CD14-positive monocyte (primary cell): ENCODE data around the gene ZGRF1. TPM values are rescaled to one million over a fixed set of nuclear protein-coding genes. Genes with fewer than 3 reads are reported as not detected.
"Not testable (repeated sequence)": the region's sequence is repeated elsewhere in the genome, so short reads cannot be mapped to it uniquely, and the experiment has no call there.

ENCODE experiments used
- DNase-seq, 3 donors: peaks; one replicate each; pipeline ENCODE4 v3.0.0-alpha.2; 2011 to 2022
- H2AFZ ChIP-seq: 2 replicates; pipeline ENCODE4 v1.6.0; 2012; ENCODE audit warnings: mild to moderate bottlenecking, low read depth, low read length, inconsistent platforms; ENCODE audit not compliant: insufficient read depth, poor library complexity, severe bottlenecking
- H3K27ac ChIP-seq, 2 donors: 1 replicate in 1 of 2; 2 replicates in 1 of 2; pipeline ENCODE4 v1.5.1; 2012 to 2013; ENCODE audit warnings: low read length in 2 of 2, control low read depth in 1 of 2, inconsistent platforms in 1 of 2, low read depth in 1 of 2, mild to moderate bottlenecking in 1 of 2
- H3K27me3 ChIP-seq, 2 donors: one replicate each; pipeline versions ENCODE4 v1.6.0 to v1.6.1; 2011 to 2013; ENCODE audit warnings: low read length in 2 of 2; ENCODE audit not compliant: control insufficient read depth in 2 of 2, insufficient read depth in 2 of 2
- H3K36me3 ChIP-seq, 2 donors: replicated peaks in 1 of 2; 1 replicate in 1 of 2; 2 replicates in 1 of 2; pipeline versions ENCODE4 v1.5.1 to v1.6.1; 2012 to 2013; ENCODE audit warnings: low read length in 2 of 2, control low read depth in 1 of 2, inconsistent platforms in 1 of 2, mild to moderate bottlenecking in 1 of 2; ENCODE audit not compliant: insufficient read depth in 2 of 2, control insufficient read depth in 1 of 2
- H3K4me1 ChIP-seq, 2 donors: 1 replicate in 1 of 2; 2 replicates in 1 of 2; pipeline versions ENCODE4 v1.5.1 to v1.6.1; 2012 to 2013; ENCODE audit warnings: low read length in 2 of 2, control low read depth in 1 of 2, inconsistent platforms in 1 of 2, mild to moderate bottlenecking in 1 of 2, moderate library complexity in 1 of 2; ENCODE audit not compliant: insufficient read depth in 2 of 2, control insufficient read depth in 1 of 2
- H3K4me2 ChIP-seq: replicated peaks from 2 replicates; pipeline ENCODE3; 2012; ENCODE audit warnings: low read length, moderate library complexity, mild to moderate bottlenecking; ENCODE audit not compliant: poor library complexity, severe bottlenecking; ENCODE audit errors: extremely low read depth
- H3K4me3 ChIP-seq, 3 experiments: fragments of 200-600 bp in 1 of 3; sonication (generic) in 1 of 3; replicated peaks in 1 of 3; 1 replicate in 2 of 3; 2 replicates in 1 of 3; pipeline ENCODE4 v1.5.1; 2011 to 2013; ENCODE audit warnings: low read length in 3 of 3, mild to moderate bottlenecking in 3 of 3, control low read depth in 2 of 3, low read depth in 2 of 3, inconsistent platforms in 1 of 3, moderate library complexity in 1 of 3
- H3K79me2 ChIP-seq: 2 replicates; pipeline ENCODE4 v1.6.0; 2012; ENCODE audit warnings: mild to moderate bottlenecking, control low read depth, inconsistent platforms, low read length, moderate library complexity; ENCODE audit not compliant: insufficient read depth
- H3K9ac ChIP-seq: 2 replicates; pipeline ENCODE4 v1.6.0; 2017; ENCODE audit warnings: low read length, mild to moderate bottlenecking; ENCODE audit not compliant: insufficient read depth, poor library complexity, severe bottlenecking
- H3K9me3 ChIP-seq, 2 donors: replicated peaks in 1 of 2; 1 replicate in 1 of 2; 2 replicates in 1 of 2; pipeline versions ENCODE4 v1.5.1 to v1.6.1; 2012 to 2013; ENCODE audit warnings: low read length in 2 of 2, control low read depth in 1 of 2; ENCODE audit not compliant: control insufficient read depth in 1 of 2, insufficient read depth in 1 of 2
- H4K20me1 ChIP-seq: 2 replicates; pipeline ENCODE4 v1.6.0; 2012; ENCODE audit warnings: mild to moderate bottlenecking, low read length, control low read depth, moderate library complexity; ENCODE audit not compliant: insufficient read depth
- H3K27ac Mint-ChIP-seq, 7 donors: one replicate each; pipeline ENCODE4 v1.8.0; 2020; ENCODE audit warnings: mild to moderate bottlenecking in 7 of 7, mixed read lengths in 7 of 7, moderate library complexity in 6 of 7, inconsistent platforms in 2 of 7
- H3K27me3 Mint-ChIP-seq, 3 donors: one replicate each; pipeline ENCODE4 v1.8.0; 2021 to 2022; ENCODE audit warnings: low read depth in 3 of 3, mild to moderate bottlenecking in 3 of 3, mixed read lengths in 3 of 3, moderate library complexity in 3 of 3, inconsistent platforms in 1 of 3
- H3K36me3 Mint-ChIP-seq, 2 donors: one replicate each; pipeline ENCODE4 v1.8.0; 2020; ENCODE audit warnings: mixed read lengths in 2 of 2, inconsistent platforms in 1 of 2, mild to moderate bottlenecking in 1 of 2
- H3K4me1 Mint-ChIP-seq: one replicate; pipeline ENCODE4 v1.8.0; 2020; ENCODE audit warnings: mild to moderate bottlenecking, mixed read lengths
- H3K4me3 Mint-ChIP-seq, 2 donors: one replicate each; pipeline ENCODE4 v1.8.0; 2020; ENCODE audit warnings: mild to moderate bottlenecking in 2 of 2, mixed read lengths in 2 of 2, moderate library complexity in 1 of 2
- H3K9me3 Mint-ChIP-seq, 7 donors: one replicate each; pipeline ENCODE4 v1.8.0; 2020 to 2022; ENCODE audit warnings: mixed read lengths in 7 of 7, mild to moderate bottlenecking in 6 of 7, moderate library complexity in 6 of 7, inconsistent platforms in 2 of 7
- CTCF ChIP-seq: fragments of 200-600 bp; IDR thresholded peaks from one replicate; pipeline ENCODE4 v1.8.0; 2022; ENCODE audit warnings: antibody characterized with exemption, mild to moderate bottlenecking
- WGBS: methylation state at CpG from one replicate; pipeline ENCODE4 v1.1.5; 2013; ENCODE audit warnings: missing lambda C conversion rate; ENCODE audit not compliant: insufficient coverage; 5-methylcytosine and 5-hydroxymethylcytosine counted together
- intact Hi-C, 2 donors: fragments of 100-400 bp; cut with micrococcal nuclease; formaldehyde crosslinking; loops; one replicate each; pipeline versions ENCODE4 v1.15.0 to v1.15.1; 2023
- polyA plus RNA-seq, 3 donors: library from polyadenylated mRNA; depleted of rRNA in 1 of 3; unstranded in 2 of 3; stranded (reverse) in 1 of 3; fragments of 300-500 nt in 2 of 3; fragments of >200 nt in 1 of 3; fragmentation: Illumina TruSeq in 2 of 3; gene quantifications; 1 replicate in 2 of 3; 2 replicates in 1 of 3; pipeline ENCODE4 v1.2.3, GENCODE V29; 2012 to 2021
- small RNA-seq: library from RNA; depleted of rRNA; stranded (forward); fragments of <200 nt; gene quantifications from one replicate; pipeline ENCODE3, GENCODE V24; 2012; ENCODE audit warnings: low read depth; ENCODE audit not compliant: insufficient read length

Gene ZGRF1
- polyA plus RNA-seq, 3 donors: 0.81 to 2.9 (median 0.81) TPM

GRCh38 chr4:112492321-112492720, 144.4 kb downstream of the ZGRF1 start:
- Histone ChIP-seq H3K4me2 (no peak overlapping the region), H3K9ac (no peak overlapping the region), H3K4me3 (no peak overlapping the region), H3K36me3 (no peaks in the 10 kb centered on the region), H3K79me2 (no peaks in the 10 kb centered on the region), H4K20me1 (no peaks in the 10 kb centered on the region), H3K27ac (no peak overlapping the region), H3K9me3 (peaks cover 8 to 9% of the 10 kb centered on the region in 2 donors), H3K4me1 (no peaks in the 10 kb centered on the region), H2AFZ (no peak overlapping the region), H3K27me3 (peaks cover 0 to 2% of the 10 kb centered on the region in 2 donors)
- WGBS: no CpG with 5 or more reads among the region's 7 CpGs
- H3K27me3 Mint-ChIP-seq: peaks cover 6 to 14% (median 10%) of the 10 kb centered on the region in 3 donors
- intact Hi-C loops: no loop called here
- H3K4me1 Mint-ChIP-seq: no peaks in the 10 kb centered on the region
- H3K36me3 Mint-ChIP-seq: no peaks in the 10 kb centered on the region
- TF ChIP-seq CTCF: no peak
- H3K27ac Mint-ChIP-seq: no peak overlapping the region
- no peak overlapping the region for H3K4me3 Mint-ChIP-seq
- DNase-seq: no peak
- H3K9me3 Mint-ChIP-seq: peaks cover 16 to 29% (median 21%) of the 10 kb centered on the region in 7 donors

- H3K79me2 ChIP-seq, H3K4me1 ChIP-seq, H3K27ac Mint-ChIP-seq, H3K36me3 Mint-ChIP-seq, H3K9ac ChIP-seq, H4K20me1 ChIP-seq, H3K4me3 Mint-ChIP-seq, H3K4me2 ChIP-seq, H3K4me3 ChIP-seq, H3K9me3 ChIP-seq, H3K4me1 Mint-ChIP-seq, H2AFZ ChIP-seq, H3K27me3 ChIP-seq, H3K27ac ChIP-seq, DNase-seq, intact Hi-C loops, H3K36me3 ChIP-seq: not testable (repeated sequence)
- Mint-ChIP-seq H3K27me3 (peaks cover 7 to 11% (median 10%) of the 10 kb centered on the region in 3 donors), H3K9me3 (peaks cover 16 to 27% (median 21%) of the 10 kb centered on the region in 7 donors)
- WGBS: no CpG with 5 or more reads among the region's 3 CpGs
These were observed 145.9 kb downstream of the ZGRF1 start for GRCh38 chr4:112490808-112491207.

Small RNA genes lying within 50 kb of the gene (small RNA-seq; reads per million reads assigned to genes)
- gene MIR302A: 0.71 reads per million
- 0.94 reads per million for gene MIR302C
- not detected for gene MIR302D
- gene MIR367: not detected

Other genes starting within 250 kb of the ZGRF1 start
- under 1 TPM in 1 of 3 donors, not detected in 2; 0.12 TPM for gene NEUROG2, start 120.7 kb downstream of the ZGRF1 start, polyA plus RNA-seq
- 10 to 100 TPM; 12.5 to 20.7 (median 14.1) TPM for gene LARP7, start 234 bp upstream of the ZGRF1 start, polyA plus RNA-seq